Measurements from ENCODE around the gene APOL1.
"Not testable (repeated sequence)": the region's sequence is repeated elsewhere in the genome, so short reads cannot be mapped to it uniquely, and the experiment has no call there.

Gene APOL1, protein sequence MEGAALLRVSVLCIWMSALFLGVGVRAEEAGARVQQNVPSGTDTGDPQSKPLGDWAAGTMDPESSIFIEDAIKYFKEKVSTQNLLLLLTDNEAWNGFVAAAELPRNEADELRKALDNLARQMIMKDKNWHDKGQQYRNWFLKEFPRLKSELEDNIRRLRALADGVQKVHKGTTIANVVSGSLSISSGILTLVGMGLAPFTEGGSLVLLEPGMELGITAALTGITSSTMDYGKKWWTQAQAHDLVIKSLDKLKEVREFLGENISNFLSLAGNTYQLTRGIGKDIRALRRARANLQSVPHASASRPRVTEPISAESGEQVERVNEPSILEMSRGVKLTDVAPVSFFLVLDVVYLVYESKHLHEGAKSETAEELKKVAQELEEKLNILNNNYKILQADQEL

DNA sequence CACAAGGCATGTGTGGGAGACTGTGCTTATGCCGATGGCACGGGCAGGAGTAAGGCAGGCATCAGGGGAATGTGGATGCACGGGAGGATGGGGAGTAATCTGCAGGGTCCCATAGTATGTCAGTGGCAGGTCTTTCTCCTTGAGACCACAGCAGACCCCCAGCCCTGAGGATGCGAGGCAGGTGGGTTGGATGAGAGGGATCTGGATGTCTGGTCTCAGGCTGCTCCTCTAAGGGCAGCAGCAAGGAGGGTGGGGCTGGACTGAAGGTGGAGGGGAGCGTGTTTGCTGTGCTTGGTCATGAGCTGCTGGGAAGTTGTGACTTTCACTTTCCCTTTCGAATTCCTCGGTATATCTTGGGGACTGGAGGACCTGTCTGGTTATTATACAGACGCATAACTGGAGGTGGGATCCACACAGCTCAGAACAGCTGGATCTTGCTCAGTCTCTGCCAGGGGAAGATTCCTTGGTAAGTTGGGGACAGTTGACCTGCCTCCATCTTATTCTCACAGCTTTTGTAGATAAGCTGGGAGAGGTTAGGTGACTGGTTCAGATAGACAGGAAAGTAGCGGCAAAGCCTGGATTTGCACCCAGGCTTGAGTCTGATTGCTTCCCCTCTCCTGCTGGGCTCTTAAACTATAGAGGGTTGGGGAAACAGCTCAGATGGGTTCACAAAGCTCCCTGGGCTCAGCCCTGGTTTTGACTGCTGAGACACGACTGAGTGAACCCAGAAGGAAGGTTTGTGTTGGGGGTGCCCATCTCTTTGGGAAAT, at the start of gene APOL1:
APOL1 (plus strand) TSS at position 380 of the 769 bp plus-strand sequence. CDS start 1,823 bp downstream, outside the sequence.
- H3K9ac ChIP-seq (ENCODE audit: low read length) = peak within 1 kb of the TSS; percentile 31

DNA sequence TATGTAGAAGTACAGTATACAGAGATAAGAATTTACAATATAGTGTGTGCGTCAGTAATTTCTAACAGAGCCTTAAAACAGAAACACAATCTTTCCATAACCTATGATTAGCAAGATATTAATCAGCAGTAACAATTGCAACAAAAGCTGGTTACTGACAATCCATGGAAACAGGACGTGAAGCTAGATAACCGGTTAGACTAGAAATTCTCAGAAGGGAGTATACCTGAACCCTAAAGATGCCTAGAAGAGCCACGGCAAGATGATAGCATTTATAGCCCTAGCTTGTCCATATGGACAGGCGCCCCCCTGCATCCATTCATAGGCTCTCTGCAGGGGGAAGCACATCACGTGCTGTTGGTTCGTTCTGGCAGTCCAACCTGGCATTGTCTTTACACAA, 49.5 kb upstream of the APOL1 start:
- H3K27ac ChIP-seq (ENCODE audit: low read depth, low read length); H3K36me3 ChIP-seq (ENCODE audit: insufficient read depth, low read length); H3K9me3 ChIP-seq (ENCODE audit: low read length); H3K4me3 ChIP-seq (ENCODE audit: low read depth in 1 of 2, low read length in 2 of 2); H3K9ac ChIP-seq (ENCODE audit: low read length); H3K27me3 ChIP-seq (ENCODE audit: control insufficient read depth in 1 of 2, insufficient read depth in 2 of 2, low read length in 2 of 2): not testable (repeated sequence)
- H3K4me1 ChIP-seq (ENCODE audit: insufficient read depth, low read length) = peaks cover 11% of the 10 kb centered on the region

More for the DNA sequence above, at the start of gene APOL1:
- Histone ChIP-seq H3K4me1 (ENCODE audit: insufficient read depth, low read length) (peaks cover 16% of the 10 kb centered on the region), H3K27ac (ENCODE audit: low read depth, low read length) (peak within 1 kb of the TSS; percentile 97), H3K27me3 (ENCODE audit: control insufficient read depth in 1 of 2, insufficient read depth in 2 of 2, low read length in 2 of 2) (no peaks in the 10 kb centered on the region), H3K4me3 (ENCODE audit: low read depth in 1 of 2, low read length in 2 of 2) (peak within 1 kb of the TSS; percentile 41 to 55), H3K36me3 (ENCODE audit: insufficient read depth, low read length) (peaks cover 4% of the 10 kb centered on the region), H3K9me3 (ENCODE audit: low read length) (no peaks in the 10 kb centered on the region)

DNA sequence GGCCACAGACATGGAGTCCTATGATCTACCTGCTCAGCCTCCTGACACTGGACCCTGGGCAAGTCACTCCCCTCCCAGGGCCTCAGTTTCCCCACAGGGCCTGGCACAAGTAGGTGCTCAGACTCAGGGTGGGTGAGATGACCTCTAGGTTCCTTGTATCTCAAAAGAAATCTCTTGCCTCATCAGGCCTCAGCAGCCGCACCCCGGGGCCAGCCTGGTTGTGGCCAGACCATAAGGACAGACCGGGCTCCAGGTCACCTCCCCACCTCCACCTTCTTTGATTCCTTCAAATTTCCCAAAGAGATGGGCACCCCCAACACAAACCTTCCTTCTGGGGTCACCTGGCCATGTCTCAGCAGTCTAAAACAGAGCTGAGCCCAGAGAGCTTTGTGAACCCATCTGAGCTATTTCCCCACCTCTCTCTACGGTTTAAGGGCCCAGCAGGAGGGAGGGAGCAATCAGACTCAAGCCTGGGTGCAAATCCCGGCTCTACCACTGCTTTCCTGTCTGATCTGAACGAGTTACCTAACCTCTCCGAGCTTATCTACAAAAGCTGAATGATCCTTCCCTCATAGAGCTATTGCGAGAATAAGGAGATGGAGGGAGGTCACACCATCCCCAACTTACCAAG, 48.8 kb upstream of the APOL1 start:
- no peaks in the 10 kb centered on the region for H3K27me3 ChIP-seq (ENCODE audit: control insufficient read depth in 1 of 2, insufficient read depth in 2 of 2, low read length in 2 of 2)
- H3K27ac ChIP-seq (ENCODE audit: low read depth, low read length) = no peak overlapping the region
- peaks cover 11% of the 10 kb centered on the region for H3K4me1 ChIP-seq (ENCODE audit: insufficient read depth, low read length)
- no peak overlapping the region for H3K4me3 ChIP-seq (ENCODE audit: low read depth in 1 of 2, low read length in 2 of 2)
- H3K9ac ChIP-seq (ENCODE audit: low read length) = no peak overlapping the region
- H3K36me3 ChIP-seq (ENCODE audit: insufficient read depth, low read length) = no peaks in the 10 kb centered on the region
- no peaks in the 10 kb centered on the region for H3K9me3 ChIP-seq (ENCODE audit: low read length)

DNA sequence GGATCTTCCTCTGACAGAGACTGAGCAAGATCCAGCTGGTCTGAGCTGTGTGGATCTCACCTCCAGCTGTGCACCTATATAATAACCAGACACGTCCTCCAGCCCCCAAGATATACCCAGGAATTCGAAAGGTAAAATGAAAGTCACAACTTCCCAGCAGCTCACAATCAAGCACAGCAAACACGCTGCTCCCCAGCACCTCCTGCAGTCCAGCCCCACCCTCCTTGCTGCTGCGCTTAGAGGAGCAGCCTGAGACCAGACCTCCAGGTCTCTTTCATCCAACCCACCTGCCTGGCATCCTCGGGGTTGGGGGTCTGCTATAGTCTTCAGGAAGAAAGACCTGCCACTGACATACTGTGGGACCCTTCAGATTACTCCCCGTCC, 48.3 kb upstream of the APOL1 start:
- Histone ChIP-seq H3K9me3 (ENCODE audit: low read length) (no peaks in the 10 kb centered on the region), H3K4me3 (ENCODE audit: low read depth in 1 of 2, low read length in 2 of 2) (no peak overlapping the region), H3K36me3 (ENCODE audit: insufficient read depth, low read length) (no peaks in the 10 kb centered on the region), H3K27ac (ENCODE audit: low read depth, low read length) (no peak overlapping the region), H3K4me1 (ENCODE audit: insufficient read depth, low read length) (peaks cover 11% of the 10 kb centered on the region), H3K9ac (ENCODE audit: low read length) (no peak overlapping the region), H3K27me3 (ENCODE audit: control insufficient read depth in 1 of 2, insufficient read depth in 2 of 2, low read length in 2 of 2) (no peaks in the 10 kb centered on the region)

DNA sequence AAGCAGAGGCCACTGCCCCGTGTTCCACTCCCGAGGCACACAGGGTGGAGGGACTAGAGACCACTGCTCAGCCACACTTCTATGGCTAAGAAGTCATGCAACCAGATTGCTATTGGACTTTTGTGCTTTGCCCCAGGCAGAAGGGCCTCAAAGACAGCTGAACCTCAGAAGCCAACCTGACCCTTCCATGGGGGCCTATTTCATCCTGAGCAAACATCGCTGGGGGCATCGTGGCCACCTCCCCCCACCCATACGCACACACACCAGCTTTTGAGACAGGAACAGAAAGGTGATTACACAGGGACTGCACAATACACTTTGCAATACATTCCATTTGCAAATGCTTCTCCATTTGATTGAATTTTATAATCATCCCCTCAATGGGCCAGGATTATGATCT, 47.4 kb upstream of the APOL1 start:
- not testable (repeated sequence) for H3K4me3 ChIP-seq (ENCODE audit: low read depth in 1 of 2, low read length in 2 of 2); H3K36me3 ChIP-seq (ENCODE audit: insufficient read depth, low read length); H3K9ac ChIP-seq (ENCODE audit: low read length); H3K9me3 ChIP-seq (ENCODE audit: low read length); H3K27ac ChIP-seq (ENCODE audit: low read depth, low read length); H3K27me3 ChIP-seq (ENCODE audit: control insufficient read depth in 1 of 2, insufficient read depth in 2 of 2, low read length in 2 of 2)
- peaks cover 11% of the 10 kb centered on the region for H3K4me1 ChIP-seq (ENCODE audit: insufficient read depth, low read length)

DNA sequence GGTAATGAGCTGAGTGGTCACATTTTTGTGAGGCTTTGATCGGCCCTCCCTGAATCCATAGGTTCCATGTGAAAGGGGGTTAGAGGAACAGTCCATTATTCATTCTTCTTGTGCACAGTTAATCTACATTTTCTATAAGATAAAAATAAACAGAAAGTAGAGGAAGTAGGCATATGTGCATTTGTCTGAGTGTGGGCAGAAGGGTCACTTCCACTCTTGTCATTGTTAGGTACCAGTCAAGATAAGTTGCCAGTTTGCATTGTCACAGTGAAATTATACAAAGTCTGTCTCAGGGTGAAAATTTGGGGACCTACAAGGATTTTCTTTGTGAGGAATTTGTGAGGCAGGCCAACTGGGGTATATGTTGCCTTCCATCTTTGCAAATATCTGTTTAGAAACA, 46.7 kb upstream of the APOL1 start:
- Histone ChIP-seq H3K27ac (ENCODE audit: low read depth, low read length) (no peak overlapping the region), H3K9ac (ENCODE audit: low read length) (no peak overlapping the region), H3K36me3 (ENCODE audit: insufficient read depth, low read length) (no peaks in the 10 kb centered on the region), H3K9me3 (ENCODE audit: low read length) (no peaks in the 10 kb centered on the region), H3K4me3 (ENCODE audit: low read depth in 1 of 2, low read length in 2 of 2) (no peak overlapping the region), H3K4me1 (ENCODE audit: insufficient read depth, low read length) (peaks cover 10% of the 10 kb centered on the region), H3K27me3 (ENCODE audit: control insufficient read depth in 1 of 2, insufficient read depth in 2 of 2, low read length in 2 of 2) (no peaks in the 10 kb centered on the region)

DNA sequence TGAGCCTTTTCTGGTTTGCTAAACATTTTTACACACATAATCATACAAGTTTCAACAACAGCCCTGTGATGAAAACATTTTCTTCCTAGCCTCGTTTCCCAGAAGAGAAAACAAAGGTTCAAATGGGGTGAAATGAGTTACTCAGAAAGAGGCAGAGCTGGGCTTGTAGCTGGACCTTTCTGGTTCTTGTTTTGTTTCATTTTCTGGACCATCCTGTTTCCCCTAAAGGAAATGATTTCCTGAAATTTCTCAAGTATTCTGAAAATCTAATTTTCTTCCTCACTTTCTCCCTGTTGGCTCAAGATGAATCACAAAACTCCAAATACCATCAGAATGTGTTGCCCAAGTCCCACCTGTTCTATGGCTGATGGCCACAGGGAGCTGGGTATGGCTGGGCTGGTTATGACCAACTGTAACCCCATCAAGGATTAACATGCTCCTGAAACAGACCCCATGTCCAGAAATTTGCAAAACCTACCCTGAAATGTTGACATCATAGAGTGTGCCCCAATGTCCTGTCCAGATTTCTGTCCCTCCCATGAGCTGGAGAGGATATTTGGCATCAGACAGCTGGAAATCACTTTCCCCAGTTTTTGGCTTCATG, 44.7 kb upstream of the APOL1 start:
- H3K9me3 ChIP-seq (ENCODE audit: low read length) = no peaks in the 10 kb centered on the region
- no peak overlapping the region for H3K4me3 ChIP-seq (ENCODE audit: low read depth in 1 of 2, low read length in 2 of 2)
- H3K4me1 ChIP-seq (ENCODE audit: insufficient read depth, low read length) = no peaks in the 10 kb centered on the region
- H3K27me3 ChIP-seq (ENCODE audit: control insufficient read depth in 1 of 2, insufficient read depth in 2 of 2, low read length in 2 of 2) = no peaks in the 10 kb centered on the region
- no peaks in the 10 kb centered on the region for H3K36me3 ChIP-seq (ENCODE audit: insufficient read depth, low read length)
- H3K9ac ChIP-seq (ENCODE audit: low read length) = no peak overlapping the region
- H3K27ac ChIP-seq (ENCODE audit: low read depth, low read length) = no peak overlapping the region

DNA sequence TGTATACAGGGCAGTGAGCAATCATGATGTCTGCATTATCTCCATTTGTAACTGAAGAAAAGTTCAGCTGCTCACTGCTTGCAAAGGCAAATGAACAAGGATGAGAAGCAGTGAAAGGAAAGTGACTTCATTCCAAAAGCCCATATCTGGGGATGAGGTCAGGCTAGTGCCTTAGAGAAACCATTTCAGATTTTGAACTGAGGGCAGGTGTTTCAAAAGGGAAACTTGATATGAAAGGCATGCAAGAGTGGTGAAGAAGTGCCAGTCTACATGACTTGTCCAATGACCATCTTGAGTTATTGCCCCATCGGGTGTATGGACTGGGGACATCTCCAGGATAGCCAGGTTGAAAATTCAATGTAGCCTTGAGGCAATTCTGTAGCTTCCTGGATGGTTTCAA, 44.0 kb upstream of the APOL1 start:
- no peaks in the 10 kb centered on the region for H3K36me3 ChIP-seq (ENCODE audit: insufficient read depth, low read length)

DNA sequence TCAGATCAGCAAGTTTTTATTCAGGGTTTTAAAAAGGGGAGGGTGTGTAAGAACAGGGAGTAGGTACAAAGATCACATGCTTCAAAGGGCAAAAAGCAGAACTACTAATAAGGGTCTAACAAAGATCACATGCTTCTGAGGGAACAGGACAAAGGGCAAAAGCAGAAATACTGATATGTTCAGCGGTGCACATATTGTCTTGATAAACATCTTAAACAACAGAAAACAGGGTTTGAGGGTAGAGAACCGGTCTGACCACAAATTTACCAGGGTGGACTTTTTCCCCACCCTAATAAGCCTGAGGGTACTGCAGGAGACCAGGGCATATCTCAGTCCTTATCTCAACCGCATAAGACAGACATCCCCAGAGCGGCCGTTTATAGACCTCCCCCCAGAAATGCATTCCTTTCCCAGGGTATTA, 43.4 kb upstream of the APOL1 start:
- not testable (repeated sequence) for H3K4me1 ChIP-seq (ENCODE audit: insufficient read depth, low read length); H3K9me3 ChIP-seq (ENCODE audit: low read length); H3K27ac ChIP-seq (ENCODE audit: low read depth, low read length); H3K36me3 ChIP-seq (ENCODE audit: insufficient read depth, low read length); H3K27me3 ChIP-seq (ENCODE audit: control insufficient read depth in 1 of 2, insufficient read depth in 2 of 2, low read length in 2 of 2); H3K9ac ChIP-seq (ENCODE audit: low read length); H3K4me3 ChIP-seq (ENCODE audit: low read depth in 1 of 2, low read length in 2 of 2)

More for the DNA sequence above, 44.0 kb upstream of the APOL1 start:
- H3K9me3 ChIP-seq (ENCODE audit: low read length) = no peaks in the 10 kb centered on the region
- H3K27ac ChIP-seq (ENCODE audit: low read depth, low read length) = no peak overlapping the region
- H3K4me3 ChIP-seq (ENCODE audit: low read depth in 1 of 2, low read length in 2 of 2) = no peak overlapping the region
- no peak overlapping the region for H3K9ac ChIP-seq (ENCODE audit: low read length)
- H3K27me3 ChIP-seq (ENCODE audit: control insufficient read depth in 1 of 2, insufficient read depth in 2 of 2, low read length in 2 of 2) = no peaks in the 10 kb centered on the region
- no peaks in the 10 kb centered on the region for H3K4me1 ChIP-seq (ENCODE audit: insufficient read depth, low read length)

DNA sequence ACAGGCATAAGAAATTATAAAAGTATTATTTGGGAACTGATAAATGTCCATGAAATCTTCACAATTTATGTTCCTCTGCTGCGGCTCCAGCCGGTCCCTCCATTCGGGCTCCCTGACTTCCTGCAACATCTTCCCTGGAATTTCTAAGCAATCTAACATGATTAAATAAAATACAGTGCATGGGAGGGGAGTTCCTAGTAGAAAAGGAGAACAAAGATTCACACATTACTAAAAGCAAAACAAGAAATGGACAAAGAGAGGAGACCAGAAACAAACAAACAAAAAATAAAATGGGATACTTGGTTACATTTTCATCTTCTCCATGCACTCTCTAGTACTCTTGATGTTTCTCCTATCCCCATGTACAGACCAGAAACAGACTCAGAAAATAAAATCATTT, 42.7 kb upstream of the APOL1 start:
- no peaks in the 10 kb centered on the region for H3K4me1 ChIP-seq (ENCODE audit: insufficient read depth, low read length)
- H3K4me3 ChIP-seq (ENCODE audit: low read depth in 1 of 2, low read length in 2 of 2) = no peak overlapping the region
- no peaks in the 10 kb centered on the region for H3K36me3 ChIP-seq (ENCODE audit: insufficient read depth, low read length)
- H3K27me3 ChIP-seq (ENCODE audit: control insufficient read depth in 1 of 2, insufficient read depth in 2 of 2, low read length in 2 of 2) = no peaks in the 10 kb centered on the region
- H3K27ac ChIP-seq (ENCODE audit: low read depth, low read length) = no peak overlapping the region
- H3K9ac ChIP-seq (ENCODE audit: low read length) = no peak overlapping the region
- no peaks in the 10 kb centered on the region for H3K9me3 ChIP-seq (ENCODE audit: low read length)

DNA sequence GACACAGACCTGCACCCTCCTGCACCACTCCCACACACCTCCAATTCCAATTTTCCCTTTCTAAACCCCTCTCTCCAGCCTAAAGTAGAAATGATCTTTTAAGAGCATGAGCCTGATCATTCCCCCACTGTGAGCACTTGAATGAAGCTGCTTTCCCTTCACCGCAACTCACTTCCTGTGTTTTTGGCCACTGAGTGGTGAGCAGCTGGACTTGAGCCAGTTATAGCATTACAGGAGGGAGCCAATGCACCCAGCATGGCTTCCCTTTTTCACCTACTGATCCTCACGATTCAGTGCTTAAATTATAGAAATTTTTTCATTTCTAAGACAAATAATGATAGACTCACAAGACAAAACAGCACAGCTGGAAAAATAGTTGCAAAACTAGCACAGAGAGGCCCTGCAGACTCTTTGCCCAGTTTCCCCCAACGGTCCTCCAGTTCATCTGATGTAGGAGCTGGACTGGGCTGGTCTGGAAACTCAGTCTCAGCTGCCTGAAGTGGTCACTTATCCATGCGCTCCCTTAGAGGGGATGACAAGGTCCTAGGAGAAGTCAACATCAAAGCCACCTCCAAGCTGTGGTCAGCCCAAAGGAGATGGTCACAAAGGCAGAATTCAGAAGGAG, 41.6 kb upstream of the APOL1 start:
- Histone ChIP-seq H3K27ac (ENCODE audit: low read depth, low read length) (no peak overlapping the region), H3K27me3 (ENCODE audit: control insufficient read depth in 1 of 2, insufficient read depth in 2 of 2, low read length in 2 of 2) (no peaks in the 10 kb centered on the region), H3K36me3 (ENCODE audit: insufficient read depth, low read length) (no peaks in the 10 kb centered on the region), H3K4me1 (ENCODE audit: insufficient read depth, low read length) (no peaks in the 10 kb centered on the region), H3K9ac (ENCODE audit: low read length) (no peak overlapping the region), H3K4me3 (ENCODE audit: low read depth in 1 of 2, low read length in 2 of 2) (no peak overlapping the region), H3K9me3 (ENCODE audit: low read length) (no peaks in the 10 kb centered on the region)

Measured in muscle layer of colon (tissue), 2 donors.